SK-N-SH (cell line): ENCODE data around the gene IL10RB.

Experiments used
- CTCF ChIP-seq: fragments of 200-600 bp; sonication (generic); IDR thresholded peaks from 2 replicates; pipeline ENCODE4 v1.6.1; 2017; ENCODE audit warnings: antibody characterized with exemption, mild to moderate bottlenecking, moderate library complexity
- FOXM1 ChIP-seq: IDR thresholded peaks from 2 replicates; pipeline ENCODE4 v1.4.0; 2012; ENCODE audit warnings: low read depth, mild to moderate bottlenecking
- GATA2 ChIP-seq: sonication (generic); formaldehyde crosslinking; IDR thresholded peaks from 2 replicates; pipeline ENCODE4 v1.5.0; 2020; ENCODE audit warnings: mild to moderate bottlenecking, missing genetic modification reagents
- POLR2AphosphoS5 ChIP-seq: IDR thresholded peaks from 2 replicates; pipeline ENCODE4 v1.6.1; 2012; ENCODE audit warnings: low read depth, low read length
- RAD21 ChIP-seq: IDR thresholded peaks from 2 replicates; pipeline ENCODE4 v1.6.1; 2012; ENCODE audit warnings: mild to moderate bottlenecking, low read length

GRCh38 chr21:33247599-33247998, 18.6 kb upstream of the IL10RB start:
- TF ChIP-seq CTCF = no peak
- TF ChIP-seq GATA2 (CRISPR knock-in tag) = no peak
- no peak for TF ChIP-seq RAD21
- no peak for TF ChIP-seq POLR2AphosphoS5
- no peak for TF ChIP-seq FOXM1
